HG03460 (cell line): Measurements from ENCODE around the gene MTO1.
"Not testable (repeated sequence)": the region's sequence is repeated elsewhere in the genome, so short reads cannot be mapped to it uniquely, and the experiment has no call there.

Experiments used
- ATAC-seq: cut with Tn5 transposase; IDR thresholded peaks from one replicate; pipeline ENCODE4 v1.9.1; 2021; ENCODE audit not compliant: unreplicated experiment

Gene MTO1, protein sequence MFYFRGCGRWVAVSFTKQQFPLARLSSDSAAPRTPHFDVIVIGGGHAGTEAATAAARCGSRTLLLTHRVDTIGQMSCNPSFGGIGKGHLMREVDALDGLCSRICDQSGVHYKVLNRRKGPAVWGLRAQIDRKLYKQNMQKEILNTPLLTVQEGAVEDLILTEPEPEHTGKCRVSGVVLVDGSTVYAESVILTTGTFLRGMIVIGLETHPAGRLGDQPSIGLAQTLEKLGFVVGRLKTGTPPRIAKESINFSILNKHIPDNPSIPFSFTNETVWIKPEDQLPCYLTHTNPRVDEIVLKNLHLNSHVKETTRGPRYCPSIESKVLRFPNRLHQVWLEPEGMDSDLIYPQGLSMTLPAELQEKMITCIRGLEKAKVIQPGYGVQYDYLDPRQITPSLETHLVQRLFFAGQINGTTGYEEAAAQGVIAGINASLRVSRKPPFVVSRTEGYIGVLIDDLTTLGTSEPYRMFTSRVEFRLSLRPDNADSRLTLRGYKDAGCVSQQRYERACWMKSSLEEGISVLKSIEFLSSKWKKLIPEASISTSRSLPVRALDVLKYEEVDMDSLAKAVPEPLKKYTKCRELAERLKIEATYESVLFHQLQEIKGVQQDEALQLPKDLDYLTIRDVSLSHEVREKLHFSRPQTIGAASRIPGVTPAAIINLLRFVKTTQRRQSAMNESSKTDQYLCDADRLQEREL

DNA sequence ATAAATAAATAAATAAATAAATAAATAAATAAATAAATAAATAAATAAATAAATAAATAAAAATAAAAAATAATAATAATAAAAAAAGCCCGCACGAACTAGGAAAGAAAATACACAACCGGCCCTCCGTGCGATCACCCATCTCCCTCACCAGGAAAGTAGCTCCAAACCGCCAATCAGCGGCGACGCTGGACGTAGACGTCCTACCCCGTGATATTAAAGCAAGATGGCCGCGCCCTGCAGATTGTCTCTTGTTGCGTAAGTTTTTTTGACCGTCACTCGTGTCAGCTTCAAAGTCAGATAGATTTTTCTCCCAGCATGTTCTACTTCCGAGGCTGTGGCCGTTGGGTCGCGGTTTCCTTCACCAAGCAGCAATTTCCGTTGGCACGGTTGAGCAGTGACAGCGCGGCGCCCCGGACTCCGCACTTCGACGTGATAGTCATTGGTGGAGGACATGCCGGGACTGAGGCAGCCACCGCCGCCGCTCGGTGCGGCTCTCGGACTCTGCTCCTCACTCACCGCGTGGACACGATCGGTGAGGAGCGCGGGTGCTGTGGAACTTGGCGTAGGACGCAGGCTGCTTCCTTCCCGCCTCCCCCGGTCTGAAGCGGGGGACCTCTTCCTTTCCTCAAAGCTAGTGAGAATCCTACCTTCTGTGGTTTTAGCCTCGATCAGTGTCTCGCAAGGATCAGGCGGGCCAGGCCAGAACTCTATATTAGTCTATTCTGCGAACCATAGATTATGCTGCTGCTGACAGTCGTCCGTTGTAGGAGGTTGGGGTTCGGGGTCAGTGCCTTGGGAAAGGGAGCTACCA is at the start of gene MTO1:
Gene MTO1, plus strand, starts transcription at position 201 of the 814 bp plus-strand sequence. Its CDS starts 118 bp downstream, at position 319.
- peak; percentile 94 for ATAC-seq

DNA sequence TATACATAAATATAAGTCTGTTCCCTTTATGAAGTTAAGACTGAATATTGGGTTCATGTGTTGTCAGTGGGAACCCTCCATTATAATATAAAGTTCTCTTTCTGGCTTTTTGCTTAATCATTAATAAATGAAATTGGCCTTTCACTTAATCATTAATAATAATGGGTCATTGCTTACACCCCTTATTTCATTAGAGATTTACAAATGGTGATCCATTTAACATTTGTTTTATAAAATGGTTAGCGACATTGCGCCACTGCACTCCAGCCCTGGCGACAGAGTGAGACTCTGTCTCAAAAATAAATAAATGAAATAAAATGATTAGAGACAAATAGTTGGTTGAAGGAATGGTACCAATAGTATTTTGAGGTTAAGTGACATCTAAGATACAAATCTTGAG is 48.4 kb upstream of the MTO1 start:
- ATAC-seq = no peak

DNA sequence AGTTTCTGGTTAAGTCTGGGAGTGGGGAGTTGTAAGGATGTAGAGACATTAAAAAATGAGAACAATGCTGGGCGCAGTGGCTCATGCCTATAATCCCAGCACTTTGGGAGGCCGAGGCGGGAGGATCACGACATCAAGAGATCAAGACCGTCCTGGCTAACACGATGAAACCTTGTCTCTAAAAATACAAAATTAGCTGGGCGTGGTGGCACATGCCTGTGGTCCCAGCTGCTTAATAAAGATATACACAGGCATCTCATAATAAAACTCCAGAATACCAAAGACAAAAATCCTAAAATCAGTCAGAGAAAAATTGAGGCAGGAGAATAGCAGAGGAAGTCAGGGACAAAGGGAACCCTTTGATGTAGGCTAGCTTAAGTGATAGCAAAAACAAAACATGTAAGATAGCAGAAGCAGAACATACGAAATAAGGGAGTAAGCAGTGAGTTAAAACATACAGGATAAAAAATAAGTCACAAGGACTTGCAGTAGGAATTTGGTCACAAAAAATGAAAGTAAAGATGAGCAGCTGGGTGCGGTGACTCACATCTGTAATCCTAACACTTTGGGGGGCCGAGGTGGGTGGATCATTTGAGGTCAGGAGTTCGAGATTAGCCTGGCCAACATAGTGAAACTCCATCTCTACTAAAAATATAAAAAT is 43.3 kb upstream of the MTO1 start:
- ATAC-seq = no peak

DNA sequence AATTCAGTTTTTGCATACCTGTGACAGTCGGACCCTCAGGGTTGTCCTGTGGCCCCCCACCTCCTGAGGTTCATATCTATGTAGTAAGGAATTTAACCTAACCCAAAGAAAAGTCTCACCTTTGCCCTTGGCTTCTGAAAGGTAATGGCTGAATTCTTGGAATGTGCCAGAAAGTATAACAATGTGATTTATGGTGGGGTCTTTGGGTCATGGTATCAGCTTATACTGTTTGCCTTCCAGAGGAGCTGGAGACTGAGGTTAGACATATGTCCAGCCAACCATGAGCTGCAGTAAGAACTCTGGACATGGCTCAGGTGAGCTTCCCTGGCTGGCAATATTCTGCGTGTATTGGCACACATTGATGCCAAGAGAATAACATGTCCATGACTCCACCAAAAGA is 40.0 kb upstream of the MTO1 start:
- ATAC-seq = no peak

DNA sequence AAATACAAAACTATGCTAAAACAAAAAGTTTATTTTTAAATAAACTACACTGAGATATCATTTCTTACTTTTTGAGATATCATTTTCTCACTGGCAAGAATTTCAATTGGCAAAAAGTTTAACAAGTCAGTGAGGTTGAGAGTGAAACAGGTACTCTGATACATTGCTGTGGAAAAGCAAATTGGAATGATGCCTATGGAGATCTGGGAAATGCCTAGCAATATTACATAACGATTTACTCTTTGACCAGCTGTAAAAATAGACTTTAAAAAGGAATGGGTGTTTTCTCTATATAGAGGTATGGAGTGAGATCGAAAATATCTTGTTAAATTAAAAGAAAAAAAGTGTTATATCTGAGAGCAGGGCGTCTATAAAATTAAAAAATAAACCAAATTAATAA is 26.3 kb upstream of the MTO1 start:
- no peak for ATAC-seq

DNA sequence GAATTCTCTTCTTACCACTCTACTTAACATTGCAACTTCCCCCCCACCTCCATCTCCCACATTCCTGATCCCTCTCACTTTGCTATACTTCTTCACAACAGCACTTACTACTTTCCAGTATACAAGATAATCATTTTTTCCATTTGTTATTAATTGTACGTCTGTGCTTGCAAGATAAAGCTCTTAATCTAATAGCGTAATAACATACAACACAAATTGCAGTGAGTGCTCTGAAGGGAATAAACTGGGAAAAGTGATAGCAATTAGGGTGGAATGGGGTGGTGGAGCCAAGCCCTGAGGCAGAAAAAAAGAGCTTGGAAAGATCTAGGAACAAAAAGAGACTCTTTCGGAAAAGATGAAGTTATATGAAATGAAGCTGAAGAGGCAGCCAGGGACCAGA is 18.0 kb upstream of the MTO1 start:
- no peak for ATAC-seq

DNA sequence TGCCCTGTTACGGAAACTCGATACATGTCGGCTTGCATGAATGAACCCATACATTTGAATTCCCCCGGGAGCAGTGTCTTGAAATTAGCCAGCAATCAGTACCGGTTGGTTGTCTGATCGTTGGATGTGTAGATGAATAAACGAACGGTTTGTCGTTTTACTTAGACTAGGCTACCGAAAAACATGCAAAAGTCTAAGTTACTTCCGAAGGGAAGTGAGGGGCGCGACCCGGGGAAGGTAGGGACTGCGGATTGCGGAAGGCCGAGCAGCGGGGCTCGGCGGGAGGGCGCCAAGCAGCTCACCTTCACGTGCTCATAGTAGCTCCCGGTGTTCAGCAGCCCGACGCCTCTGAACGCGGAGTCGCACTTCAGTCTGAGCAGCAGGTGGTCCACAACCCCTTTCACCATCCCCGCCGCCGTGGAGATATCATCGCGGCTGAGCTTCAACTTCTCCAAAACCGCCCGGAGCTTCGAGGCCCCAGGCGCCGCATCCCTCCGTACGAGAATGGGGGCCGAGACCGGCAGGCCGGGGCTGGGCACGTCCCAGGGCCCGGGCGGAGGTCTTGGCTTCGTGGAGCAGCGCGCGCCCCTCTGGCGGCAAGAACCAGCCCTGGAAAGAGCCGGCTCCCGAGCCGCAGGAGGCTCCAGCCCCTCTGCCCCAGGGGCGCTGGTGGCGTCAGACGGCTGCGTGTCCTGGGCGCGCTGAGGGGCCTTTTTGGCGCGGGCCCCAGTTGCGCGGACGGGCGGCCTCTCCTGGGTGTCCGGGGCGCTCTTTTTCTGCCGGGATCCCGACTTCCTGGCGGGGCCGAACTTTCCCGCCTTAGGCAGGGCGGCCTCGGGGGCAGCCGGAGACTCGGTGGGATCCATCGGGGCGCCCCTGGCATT is 10.1 kb upstream of the MTO1 start:
- peak; percentile 50 for ATAC-seq

DNA sequence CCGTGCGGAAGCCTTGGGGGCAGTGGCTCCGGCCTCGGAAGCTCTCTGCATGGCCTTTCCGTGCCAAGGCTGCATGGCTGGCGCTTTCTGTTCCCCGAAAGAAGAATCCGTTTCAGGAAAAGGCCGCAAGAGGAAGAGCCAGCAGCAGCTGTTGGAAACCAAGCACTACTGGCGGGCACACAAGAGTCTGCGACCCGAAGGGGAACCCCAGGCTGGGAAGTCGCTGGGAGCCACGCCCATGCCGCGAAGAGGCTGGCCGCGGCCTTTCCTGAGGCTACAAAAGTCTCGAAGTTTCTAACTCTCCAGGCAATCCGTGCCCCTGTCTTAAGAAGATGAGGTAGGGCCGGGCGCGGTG is 9.5 kb upstream of the MTO1 start, which contains the start of gene CGAS:
Gene CGAS, minus strand, starts transcription at position 191 of the 355 bp plus-strand sequence. Its CDS starts 116 bp downstream, at position 75.
- ATAC-seq = peak; percentile 73

DNA sequence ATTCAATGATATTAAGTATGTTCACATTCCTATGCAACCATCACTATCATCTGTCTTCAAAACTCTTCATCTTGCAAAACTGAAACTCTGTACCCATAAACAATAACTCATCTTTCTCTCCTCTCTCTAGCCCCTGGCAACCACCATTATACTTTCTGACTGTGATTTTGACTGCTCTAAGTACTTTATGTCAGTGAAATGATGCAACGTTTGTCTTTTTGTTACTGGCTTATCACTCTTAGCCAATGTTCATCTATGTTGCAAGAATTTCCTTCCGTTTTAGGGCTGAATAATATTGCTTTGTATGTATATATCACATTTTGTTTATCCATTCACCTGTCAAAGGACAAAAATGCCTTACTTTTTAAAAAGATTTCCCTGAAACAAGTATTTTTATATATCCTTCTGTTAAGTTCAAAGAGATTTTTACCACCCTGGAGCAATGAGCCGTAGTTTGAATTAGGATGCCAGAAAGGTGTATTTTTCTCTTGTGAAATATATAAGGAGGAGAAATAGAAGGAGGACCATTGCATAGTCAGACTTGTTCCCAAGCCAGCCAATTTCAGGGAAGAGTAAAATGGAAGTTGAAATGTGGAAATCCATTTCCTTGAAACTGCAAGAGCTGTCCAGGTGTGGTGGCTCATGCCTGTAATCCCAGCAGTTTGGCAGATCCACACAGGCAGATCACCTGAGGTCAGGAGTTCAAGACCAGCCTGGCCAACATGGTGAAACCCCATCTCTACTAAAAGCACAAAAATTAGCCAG is 5.5 kb upstream of the MTO1 start:
- ATAC-seq = no peak

DNA sequence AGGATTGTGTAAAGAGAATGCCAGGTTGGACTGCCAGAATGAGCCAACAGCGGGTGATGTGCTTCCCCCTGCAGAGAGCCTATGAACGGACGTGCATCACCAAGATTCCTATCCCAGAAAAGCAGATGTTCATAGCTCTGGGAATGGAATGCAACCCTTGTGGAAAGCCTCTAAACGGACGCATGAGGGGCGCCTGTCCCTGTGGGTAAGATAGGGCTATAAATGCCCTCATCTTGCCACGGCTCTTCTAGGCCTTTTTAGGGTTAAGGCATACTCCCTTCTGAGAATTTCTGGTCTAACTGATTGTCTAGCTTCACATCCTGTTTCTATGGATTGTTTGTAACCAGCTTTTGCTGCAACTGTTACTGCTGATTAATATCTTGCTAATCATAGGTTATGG is 2.1 kb upstream of the MTO1 start:
- ATAC-seq = not testable (repeated sequence)

DNA sequence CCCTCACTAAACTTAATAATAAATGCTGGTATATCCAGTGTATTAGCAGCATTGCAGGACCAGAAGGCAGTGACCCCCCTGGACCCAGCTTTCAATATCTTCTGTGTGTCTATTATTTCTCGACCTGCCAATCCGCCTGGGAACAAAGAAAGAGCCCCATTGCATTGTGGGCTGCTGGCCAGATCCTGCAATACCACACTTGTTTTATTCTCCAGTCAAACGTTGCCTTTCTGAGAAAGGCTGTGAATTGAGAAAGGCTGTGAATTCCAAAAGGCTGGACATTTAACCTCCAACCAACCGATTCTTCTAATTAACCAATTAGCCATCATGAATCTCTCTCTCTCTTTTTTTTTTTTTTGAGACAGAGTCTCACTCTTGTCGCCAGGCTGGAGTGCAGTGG is 1.5 kb upstream of the MTO1 start:
- ATAC-seq = no peak

DNA sequence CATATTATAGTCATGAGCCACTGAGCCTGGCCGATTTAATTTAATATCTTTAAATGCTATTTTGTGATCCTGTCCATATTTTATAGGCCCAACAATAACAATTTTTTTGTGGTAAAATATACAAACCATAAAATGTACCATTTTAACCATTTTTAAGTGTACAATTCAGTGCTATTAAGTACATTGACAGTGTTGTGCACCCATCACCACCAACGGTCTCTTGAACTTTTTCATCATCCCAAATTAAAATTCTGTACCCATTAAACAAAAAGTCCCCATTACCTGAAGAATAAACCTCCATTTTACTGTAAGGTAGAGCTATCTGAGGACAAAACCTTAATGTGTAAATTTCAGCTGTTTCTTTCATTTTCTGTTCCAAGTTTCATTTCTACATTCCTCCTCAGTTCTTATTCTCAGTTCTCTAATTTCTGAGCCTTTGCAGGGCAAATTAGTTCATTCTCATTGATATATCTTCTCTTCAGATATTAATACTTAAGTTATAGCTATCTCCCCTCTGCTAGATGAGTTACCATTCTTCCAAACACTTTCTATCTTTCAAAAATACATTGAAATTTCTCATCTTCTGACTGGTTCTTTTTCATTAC is 10.3 kb downstream of the MTO1 start:
- peak; percentile 96 for ATAC-seq

DNA sequence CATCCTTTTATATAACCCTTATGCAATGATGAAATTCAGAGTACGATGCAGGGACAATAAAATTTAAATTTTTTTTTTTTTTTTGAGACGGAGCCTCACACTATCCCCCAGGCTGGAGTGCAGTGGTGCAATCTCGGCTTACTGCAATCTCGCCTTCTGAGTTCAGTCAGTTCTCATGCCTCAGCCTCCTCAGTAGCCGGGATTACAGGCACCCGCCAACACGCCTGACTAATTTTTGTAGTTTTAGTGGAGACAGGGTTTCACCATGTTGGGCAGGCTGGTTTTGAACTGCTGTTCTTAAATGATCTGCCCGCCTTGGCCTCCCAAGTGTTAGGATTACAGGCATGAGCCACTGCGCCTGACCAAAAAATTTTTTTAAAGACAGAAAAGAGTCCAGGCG is 15.2 kb downstream of the MTO1 start:
- ATAC-seq = no peak

DNA sequence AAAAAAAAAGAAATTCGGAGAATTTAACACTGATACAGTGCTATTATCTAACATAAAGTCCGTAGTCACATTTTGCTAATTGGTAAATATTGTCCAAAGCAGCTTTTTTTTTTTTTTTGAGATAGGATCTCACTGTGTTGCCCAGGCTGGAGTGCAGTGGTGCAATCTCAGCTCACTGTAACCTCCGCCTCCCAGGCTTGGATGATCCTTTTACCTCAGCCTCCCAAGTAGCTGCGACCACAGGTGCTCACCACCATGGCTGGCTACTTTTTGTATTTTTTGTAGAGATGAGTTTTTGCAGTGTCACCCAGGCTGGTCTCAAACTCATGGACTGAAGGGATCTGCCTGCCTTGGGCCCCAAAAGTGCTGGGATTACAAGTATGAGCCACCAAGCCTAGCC is 15.9 kb downstream of the MTO1 start:
- no peak for ATAC-seq

DNA sequence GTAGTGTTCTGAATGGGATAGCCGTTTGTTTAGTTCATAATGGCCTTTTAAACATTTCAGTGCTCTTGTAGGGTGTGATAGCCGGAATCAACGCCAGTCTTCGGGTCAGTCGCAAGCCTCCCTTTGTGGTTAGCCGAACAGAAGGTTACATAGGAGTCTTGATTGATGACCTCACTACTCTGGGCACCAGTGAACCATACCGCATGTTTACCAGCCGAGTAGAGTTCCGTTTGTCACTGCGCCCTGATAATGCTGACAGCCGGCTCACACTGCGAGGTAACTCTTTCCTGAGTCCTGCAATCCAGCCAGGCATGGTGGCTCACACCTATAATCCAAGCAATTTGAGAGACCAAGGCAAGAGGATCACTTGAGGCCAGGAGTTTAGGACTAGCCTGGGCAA is 20.4 kb downstream of the MTO1 start:
- ATAC-seq = no peak

DNA sequence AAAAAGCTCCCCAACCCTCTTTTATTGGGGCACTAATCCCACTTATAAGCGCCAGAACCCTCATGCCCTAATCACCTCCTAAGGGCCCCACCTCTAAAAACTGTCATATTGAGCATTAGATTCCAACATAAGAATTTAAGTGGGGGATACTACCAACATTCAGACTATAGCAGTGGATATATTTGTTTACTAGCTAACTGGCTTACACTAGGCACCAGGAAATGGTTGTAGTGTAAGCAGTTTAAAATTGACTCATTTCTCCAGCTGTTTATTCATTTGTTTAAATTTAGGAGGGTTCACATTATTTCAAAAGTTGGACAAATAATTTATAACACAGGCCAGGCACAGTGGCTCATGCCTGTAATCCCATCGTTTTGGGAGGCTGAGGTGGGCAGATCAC is 22.9 kb downstream of the MTO1 start:
- no peak for ATAC-seq

DNA sequence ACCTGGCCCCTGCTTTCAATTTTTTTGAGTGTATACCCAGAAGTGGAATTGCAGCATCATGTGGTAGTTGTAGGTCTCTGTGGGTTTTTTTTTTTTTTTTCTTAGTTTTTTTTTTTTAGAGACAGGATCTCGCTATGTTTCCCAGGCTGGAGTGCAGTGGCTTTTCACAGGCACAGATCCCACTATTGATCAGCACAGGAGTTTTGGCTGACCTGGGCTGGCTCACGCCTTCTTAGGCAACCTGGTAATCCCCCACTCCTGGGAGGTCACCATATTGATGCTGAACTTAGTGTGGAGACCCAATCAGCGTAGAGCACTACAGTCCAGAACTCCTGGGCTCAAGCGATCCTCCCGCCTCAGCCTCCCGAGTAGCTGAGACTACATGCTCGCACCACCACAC is 25.9 kb downstream of the MTO1 start:
- no peak for ATAC-seq

DNA sequence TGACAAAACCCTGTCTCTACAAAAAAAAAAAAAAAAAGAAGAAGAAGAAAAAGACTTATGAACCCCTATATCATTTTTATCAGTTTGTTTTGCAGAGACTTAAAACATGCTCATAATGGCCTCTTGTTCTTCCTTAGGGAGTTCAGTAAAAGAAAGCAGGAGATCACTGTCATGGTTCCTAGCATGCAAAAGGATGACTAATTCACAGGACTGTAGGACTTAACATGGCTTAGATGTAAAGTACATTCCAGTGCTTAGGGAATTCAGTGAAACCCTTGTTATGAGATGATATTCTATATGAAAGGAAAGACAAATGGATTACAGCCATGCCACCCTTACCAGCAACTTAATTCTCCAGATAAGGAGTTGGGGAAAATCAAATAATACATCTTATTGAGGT is 29.8 kb downstream of the MTO1 start:
- no peak for ATAC-seq

DNA sequence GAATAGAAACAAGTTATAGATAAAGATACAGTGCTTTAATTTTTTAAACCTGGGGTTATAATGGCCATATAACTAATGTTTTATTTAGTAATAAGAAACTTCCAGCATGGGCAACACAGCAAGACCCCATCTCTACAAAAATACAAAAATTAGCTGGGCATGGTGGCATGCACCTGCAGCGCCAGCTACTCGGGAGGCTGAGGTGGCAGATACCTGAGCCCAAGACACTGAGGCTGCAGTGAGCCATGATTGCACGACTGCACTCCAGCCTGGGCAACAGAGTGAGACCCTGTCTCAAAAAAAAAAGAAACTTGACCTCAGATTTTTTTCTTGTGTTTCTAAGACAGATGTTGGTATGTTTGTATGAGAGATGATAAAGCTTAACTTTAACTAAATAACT is 36.4 kb downstream of the MTO1 start:
- ATAC-seq = no peak
